GM12878 (cell line): ENCODE results near the gene TTC33. TPM values are rescaled to one million over a fixed set of nuclear protein-coding genes. Genes with fewer than 3 reads are reported as not detected.
"Not testable (repeated sequence)": the region's sequence is repeated elsewhere in the genome, so short reads cannot be mapped to it uniquely, and the experiment has no call there.

Source experiments
- ATAC-seq: fragments of 200-7000 bp; cut with Tn5 transposase; 3 replicates; pipeline ENCODE4 v1.9.1; 2020; ENCODE audit warnings: mild to moderate bottlenecking, moderate library complexity
- BruUV-seq: library from RNA; stranded (reverse); fragments of 400-500 nt; replicated peaks from 2 replicates; lab custom pipeline; 2021; lab: Mats Ljungman, UMichigan
- CTCF ChIA-PET: fragments of 300-600 bp; sonication (Branson Sonifier 250); formaldehyde crosslinking; extraction: SDS; loops from one replicate; lab custom pipeline; 2021; ENCODE audit warnings: inconsistent platforms; lab: Yijun Ruan, JAX
- POLR2A ChIA-PET: fragments of 350-600 bp; formaldehyde crosslinking; extraction: SDS; loops from one replicate; lab custom pipeline; 2021; ENCODE audit warnings: inconsistent platforms; lab: Charles Lee
- RAD21 ChIA-PET: fragments of 300-600 bp; sonication (Branson Sonifier 250); formaldehyde crosslinking; loops from one replicate; lab custom pipeline; 2023; ENCODE audit warnings: antibody characterized with exemption; ENCODE audit not compliant: unreplicated experiment; lab: Charles Lee
- SMC1A ChIA-PET: fragments of 300-600 bp; sonication (Branson Sonifier 250); formaldehyde crosslinking; loops from one replicate; lab custom pipeline; 2023; ENCODE audit not compliant: unreplicated experiment, uncharacterized antibody; lab: Charles Lee
- DNase-seq: peaks from one replicate; pipeline ENCODE4 v3.0.0-alpha.2; 2011; ENCODE audit warnings: low read depth, low spot score
- FAIRE-seq: peaks from 3 replicates; lab custom pipeline; 2011; peaks lifted over from hg19 to GRCh38; lab: Jason Lieb, UNC
- H2AFZ ChIP-seq: 2 replicates; pipeline ENCODE4 v1.6.0; 2011; ENCODE audit warnings: low read depth, low read length, control low read depth; ENCODE audit not compliant: control insufficient read depth
- H3K27ac ChIP-seq: 2 replicates; pipeline ENCODE4 v1.5.1; 2011; ENCODE audit warnings: control low read depth; ENCODE audit not compliant: control insufficient read depth, insufficient read depth
- H3K27me3 ChIP-seq, 2 experiments: replicated peaks in 1 of 2; 2 replicates each; pipeline versions ENCODE4 v1.6.0 to v1.6.1; 2011; ENCODE audit warnings: low read length in 1 of 2; ENCODE audit not compliant: control insufficient read depth in 2 of 2, insufficient read depth in 2 of 2
- H3K36me3 ChIP-seq, 2 experiments: 2 replicates each; pipeline ENCODE4 v1.5.1; 2011; ENCODE audit warnings: low read length in 1 of 2; ENCODE audit not compliant: control insufficient read depth in 2 of 2, insufficient read depth in 2 of 2
- H3K4me1 ChIP-seq: 2 replicates; pipeline ENCODE4 v1.6.1; 2011; ENCODE audit warnings: mild to moderate bottlenecking, low read length, moderate library complexity, mixed read lengths; ENCODE audit not compliant: control insufficient read depth, insufficient read depth
- H3K4me2 ChIP-seq: 2 replicates; pipeline ENCODE4 v1.6.0; 2011; ENCODE audit warnings: control low read depth; ENCODE audit not compliant: control insufficient read depth, insufficient read depth
- H3K4me3 ChIP-seq: fragments of 200-600 bp; sonication (generic); 2 replicates; pipeline ENCODE4 v1.5.1; 2016
- H3K79me2 ChIP-seq: 2 replicates; pipeline ENCODE4 v1.6.0; 2011; ENCODE audit warnings: low read length; ENCODE audit not compliant: control insufficient read depth, insufficient read depth
- H3K9ac ChIP-seq: 2 replicates; pipeline ENCODE4 v1.8.0; 2011; ENCODE audit warnings: low read length, control low read depth, mixed read lengths; ENCODE audit not compliant: control insufficient read depth, insufficient read depth
- H3K9me3 ChIP-seq: replicated peaks from 3 replicates; pipeline ENCODE4 v1.5.1; 2011; ENCODE audit warnings: mild to moderate bottlenecking, low read length; ENCODE audit not compliant: control insufficient read depth, insufficient read depth
- H4K20me1 ChIP-seq: 2 replicates; pipeline ENCODE4 v1.6.0; 2011; ENCODE audit not compliant: control insufficient read depth, insufficient read depth
- IKZF2 ChIP-seq, 2 experiments: fragments of 450-650 bp; IDR thresholded peaks; 2 replicates each; pipeline ENCODE4 v1.6.1; 2017; ENCODE audit warnings: mild to moderate bottlenecking in 2 of 2, moderate library complexity in 2 of 2
- SMARCA5 ChIP-seq: fragments of 450-650 bp; IDR thresholded peaks from 2 replicates; pipeline ENCODE4 v1.6.1; 2017; ENCODE audit warnings: mild to moderate bottlenecking
- WGBS: methylation state at CpG from one replicate; pipeline ENCODE4 v1.1.6; 2016; ENCODE audit warnings: low lambda C conversion rate; ENCODE audit not compliant: insufficient replicate concordance, insufficient coverage; ENCODE audit errors: missing lambda C conversion rate; 5-methylcytosine and 5-hydroxymethylcytosine counted together
- in situ Hi-C: fragments of 300-500 bp; cut with MboI; formaldehyde crosslinking; loops from 9 replicates; pipeline ENCODE4 v1.14.3; 2018; ENCODE audit warnings: mixed read lengths
- intact Hi-C: fragments of 100-400 bp; cut with micrococcal nuclease; formaldehyde crosslinking; loops from one replicate; pipeline ENCODE4 v1.14.2; 2022; ENCODE audit not compliant: unreplicated experiment
- polyA plus RNA-seq, 11 experiments: library from polyadenylated mRNA; depleted of rRNA in 4 of 11; unstranded in 6 of 11; stranded (reverse) in 5 of 11; fragments of >200 nt; fragmentation: Nextera tagmentation in 4 of 11; fragmentation: Illumina TruSeq in 1 of 11; extraction: Ambion mirVana in 4 of 11; extraction: Trizol in 1 of 11; gene quantifications; 1 replicate in 1 of 11; 2 replicates in 10 of 11; pipeline versions ENCODE4 v1.2.1 to v1.2.3, GENCODE V29; 2011 to 2016; ENCODE audit warnings: inconsistent platforms in 2 of 11, missing spikeins in 2 of 11, low read depth in 1 of 11
- total RNA-seq, 4 experiments: library from RNA; depleted of rRNA in 3 of 4; stranded (reverse); fragments of >200 nt in 3 of 4; fragmentation: Illumina TruSeq in 1 of 4; extraction: Trizol in 1 of 4; gene quantifications; 2 replicates each; pipeline versions ENCODE4 v1.2.1 to v1.2.3, GENCODE V29; 2013 to 2021

TTC33 gene
- total and polyA plus RNA-seq, 10 of the 15 experiments (the other 5 are each of a cell fraction or from before 2014, with no cell fraction given), result 7.9 to 22.3 (median 14.6) TPM

GRCh38 chr5:40646266-40646665 lies 109.5 kb downstream of the TTC33 start:
- Histone ChIP-seq H3K9me3 (no peaks in the 10 kb centered on the region), H3K4me2 (no peak overlapping the region), H2AFZ (no peak overlapping the region), H4K20me1 (no peaks in the 10 kb centered on the region), H3K27ac (no peak overlapping the region), H3K27me3 (no peaks in the 10 kb centered on the region), H3K9ac (no peak overlapping the region), H3K79me2 (no peaks in the 10 kb centered on the region), H3K4me3 (no peak overlapping the region), H3K4me1 (no peaks in the 10 kb centered on the region), H3K36me3 (no peaks in the 10 kb centered on the region)
- DNase-seq (no peak), ATAC-seq (no peak)
- ChIA-PET SMC1A (no interaction called here), CTCF (no interaction called here), POLR2A (no interaction called here)
- in situ Hi-C loops (no loop called here), intact Hi-C loops (no loop called here)
- WGBS, result 43% methylated on average over 3 of the region's 3 CpGs
- no peak for TF ChIP-seq IKZF2 (IDR thresholded peaks at IDR 0.05)
- TF ChIP-seq SMARCA5, result no peak
- TF ChIP-seq, all 136 proteins: peak for 0
- RAD21 ChIA-PET, result no interaction called here
- no TSS peak for BruUV-seq
- FAIRE-seq, result no peak

DNA sequence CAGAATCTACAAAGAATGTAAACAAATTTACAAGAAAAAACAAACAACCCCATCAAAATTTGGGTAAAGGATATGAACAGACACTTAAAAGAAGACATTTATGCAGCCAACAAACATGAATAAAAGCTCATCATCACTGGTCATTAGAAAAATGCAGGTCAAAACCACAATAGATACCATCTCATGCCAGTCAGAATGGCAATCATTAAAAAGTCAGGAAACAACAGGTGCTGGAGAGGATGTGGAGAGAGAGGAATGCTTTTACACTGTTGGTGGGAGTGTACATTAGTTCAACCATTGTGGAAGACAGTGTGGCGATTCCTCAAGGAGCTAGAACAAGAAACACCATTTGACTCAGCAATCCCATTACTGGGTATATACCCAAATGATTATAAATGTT lies 116.2 kb downstream of the TTC33 start:
- DNase-seq, H2AFZ ChIP-seq, CTCF ChIA-PET, in situ Hi-C loops, POLR2A ChIA-PET, H3K4me2 ChIP-seq, H3K36me3 ChIP-seq, H3K27me3 ChIP-seq, H3K9ac ChIP-seq, H3K27ac ChIP-seq, intact Hi-C loops, H3K79me2 ChIP-seq, H4K20me1 ChIP-seq, H3K9me3 ChIP-seq, SMC1A ChIA-PET, FAIRE-seq, H3K4me1 ChIP-seq, BruUV-seq, ATAC-seq, H3K4me3 ChIP-seq, RAD21 ChIA-PET: not testable (repeated sequence)
- WGBS, result 73% methylated on average over 1 of the region's 1 CpG
